Tibial nerve (tissue), 3 donors: Measurements from ENCODE around the gene DTD2.

Experiments
- POLR2A ChIP-seq, 2 donors: fragments of 450-650 bp; IDR thresholded peaks; one replicate each; pipeline ENCODE4 v1.6.1; 2017; ENCODE audit warnings: antibody characterized with exemption in 2 of 2, mild to moderate bottlenecking in 2 of 2, moderate library complexity in 2 of 2
- TF ChIP-seq, protein P1 (sequence below), 5 experiments: fragments of 200-600 bp in 3 of 5; fragments of 450-650 bp in 2 of 5; sonication (generic) in 3 of 5; IDR thresholded peaks; one replicate each; pipeline ENCODE4 v1.5.1; 2016 to 2019; ENCODE audit warnings: antibody characterized with exemption in 5 of 5, mild to moderate bottlenecking in 3 of 5, moderate library complexity in 2 of 5

DNA sequence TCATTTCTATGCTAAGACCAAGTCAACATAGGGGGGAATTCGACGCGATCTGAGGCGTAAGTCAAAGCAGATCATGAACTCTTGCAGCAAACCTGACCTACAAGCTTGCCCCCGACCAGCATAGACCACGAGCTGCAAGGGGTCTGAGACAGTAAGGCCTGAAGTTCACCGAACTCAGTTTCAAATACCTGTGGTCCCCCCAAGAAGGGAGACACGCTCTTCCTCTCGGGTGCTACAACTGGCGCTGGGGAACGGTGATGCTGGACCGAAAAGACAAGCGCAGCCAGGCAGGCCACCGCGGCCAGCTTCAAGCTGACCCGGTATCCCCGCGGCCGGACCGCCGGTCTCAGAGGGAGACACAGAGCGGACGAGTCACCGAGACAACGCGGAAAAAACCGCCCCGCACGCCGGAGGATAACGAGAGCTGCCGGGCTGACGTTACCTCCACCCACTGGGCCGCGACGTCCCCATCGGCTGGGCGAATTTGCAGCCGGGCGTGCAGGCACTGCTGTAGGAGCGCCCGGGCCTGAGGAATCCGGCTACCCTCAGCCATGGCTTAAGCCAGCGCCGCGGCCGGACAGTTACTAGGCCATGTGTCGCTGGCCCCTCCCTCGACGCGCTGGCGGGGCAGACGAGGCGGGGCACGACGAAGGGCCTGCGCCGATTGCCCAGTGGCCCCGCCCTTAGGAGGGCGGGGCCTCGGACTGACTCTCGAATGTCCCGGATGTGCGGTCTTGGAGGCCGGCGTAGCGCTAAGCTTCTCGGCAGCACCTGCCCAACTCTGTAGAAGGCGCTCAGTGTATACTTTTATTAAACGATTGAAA lies at the start of gene DTD2:
- TF ChIP-seq, protein P1, sequence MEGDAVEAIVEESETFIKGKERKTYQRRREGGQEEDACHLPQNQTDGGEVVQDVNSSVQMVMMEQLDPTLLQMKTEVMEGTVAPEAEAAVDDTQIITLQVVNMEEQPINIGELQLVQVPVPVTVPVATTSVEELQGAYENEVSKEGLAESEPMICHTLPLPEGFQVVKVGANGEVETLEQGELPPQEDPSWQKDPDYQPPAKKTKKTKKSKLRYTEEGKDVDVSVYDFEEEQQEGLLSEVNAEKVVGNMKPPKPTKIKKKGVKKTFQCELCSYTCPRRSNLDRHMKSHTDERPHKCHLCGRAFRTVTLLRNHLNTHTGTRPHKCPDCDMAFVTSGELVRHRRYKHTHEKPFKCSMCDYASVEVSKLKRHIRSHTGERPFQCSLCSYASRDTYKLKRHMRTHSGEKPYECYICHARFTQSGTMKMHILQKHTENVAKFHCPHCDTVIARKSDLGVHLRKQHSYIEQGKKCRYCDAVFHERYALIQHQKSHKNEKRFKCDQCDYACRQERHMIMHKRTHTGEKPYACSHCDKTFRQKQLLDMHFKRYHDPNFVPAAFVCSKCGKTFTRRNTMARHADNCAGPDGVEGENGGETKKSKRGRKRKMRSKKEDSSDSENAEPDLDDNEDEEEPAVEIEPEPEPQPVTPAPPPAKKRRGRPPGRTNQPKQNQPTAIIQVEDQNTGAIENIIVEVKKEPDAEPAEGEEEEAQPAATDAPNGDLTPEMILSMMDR (IDR thresholded peaks at IDR 0.05): peak in 1 of 5 experiments; percentile 17
- TF ChIP-seq POLR2A (IDR thresholded peaks at IDR 0.05): peak; percentile 73 to 96
